Esophagus muscularis mucosa (tissue), 4 donors: ENCODE measurements around the gene TRERF1. TPM values are rescaled to one million over a fixed set of nuclear protein-coding genes. Genes with fewer than 3 reads are reported as not detected.

Experiments
- DNase-seq: peaks from one replicate; pipeline ENCODE4 v3.0.0-alpha.2; 2017; ENCODE audit errors: extremely low spot score
- H3K27ac ChIP-seq, 4 donors: fragments of 200-600 bp; sonication (generic); replicated peaks in 1 of 4; 1 replicate in 3 of 4; 2 replicates in 1 of 4; pipeline ENCODE4 v1.5.1; 2016 to 2019; ENCODE audit warnings: mild to moderate bottlenecking in 1 of 4
- H3K27me3 ChIP-seq, 4 donors: fragments of 200-600 bp; sonication (generic); one replicate each; pipeline versions ENCODE4 v1.5.1 to v1.6.0; 2016 to 2019
- H3K36me3 ChIP-seq, 4 donors: fragments of 200-600 bp; sonication (generic); one replicate each; pipeline ENCODE4 v1.5.1; 2016 to 2019
- H3K4me1 ChIP-seq, 4 donors: fragments of 200-600 bp; sonication (generic); one replicate each; pipeline ENCODE4 v1.5.1; 2016 to 2019
- H3K4me3 ChIP-seq, 4 donors: fragments of 200-600 bp; sonication (generic); 1 replicate in 2 of 4; 2 replicates in 2 of 4; pipeline ENCODE4 v1.5.1; 2016 to 2019; ENCODE audit warnings: mild to moderate bottlenecking in 4 of 4, moderate library complexity in 1 of 4
- H3K9me3 ChIP-seq, 4 donors: fragments of 200-600 bp; sonication (generic); 1 replicate in 3 of 4; 2 replicates in 1 of 4; pipeline ENCODE4 v1.5.1; 2016 to 2019
- CTCF ChIP-seq, 3 experiments: fragments of 200-600 bp in 2 of 3; fragments of 450-650 bp in 1 of 3; sonication (generic) in 2 of 3; IDR thresholded peaks; one replicate each; pipeline ENCODE4 v1.5.1; 2017 to 2019; ENCODE audit warnings: antibody characterized with exemption in 3 of 3, mild to moderate bottlenecking in 2 of 3, moderate library complexity in 1 of 3
- EP300 ChIP-seq: sonication (generic); formaldehyde crosslinking; IDR thresholded peaks from one replicate; pipeline ENCODE4 v1.6.1; 2017; ENCODE audit warnings: antibody characterized with exemption
- POLR2A ChIP-seq: fragments of 450-650 bp; IDR thresholded peaks from one replicate; pipeline ENCODE4 v1.6.1; 2017; ENCODE audit warnings: antibody characterized with exemption, moderate library complexity, mild to moderate bottlenecking, low read depth
- POLR2AphosphoS5 ChIP-seq, 2 donors: sonication (generic); formaldehyde crosslinking; IDR thresholded peaks; one replicate each; pipeline ENCODE4 v1.6.1; 2017; ENCODE audit warnings: antibody characterized with exemption in 2 of 2
- WGBS: methylation state at CpG from one replicate; pipeline ENCODE4 v1.1.5; 2018; 5-methylcytosine and 5-hydroxymethylcytosine counted together
- intact Hi-C: fragments of 100-400 bp; cut with DNase I; formaldehyde crosslinking; loops from one replicate; pipeline ENCODE4 v1.15.1; 2023
- total RNA-seq, 4 donors: library from RNA; depleted of rRNA; stranded (reverse); fragments of >200 nt; gene quantifications; one replicate each; pipeline versions ENCODE4 v1.1.0 to v1.2.1, GENCODE V29; 2016

The TRERF1 gene
- total RNA-seq, 4 donors from 2014 or later, result 4.6 to 8.6 (median 6.4) TPM

DNA sequence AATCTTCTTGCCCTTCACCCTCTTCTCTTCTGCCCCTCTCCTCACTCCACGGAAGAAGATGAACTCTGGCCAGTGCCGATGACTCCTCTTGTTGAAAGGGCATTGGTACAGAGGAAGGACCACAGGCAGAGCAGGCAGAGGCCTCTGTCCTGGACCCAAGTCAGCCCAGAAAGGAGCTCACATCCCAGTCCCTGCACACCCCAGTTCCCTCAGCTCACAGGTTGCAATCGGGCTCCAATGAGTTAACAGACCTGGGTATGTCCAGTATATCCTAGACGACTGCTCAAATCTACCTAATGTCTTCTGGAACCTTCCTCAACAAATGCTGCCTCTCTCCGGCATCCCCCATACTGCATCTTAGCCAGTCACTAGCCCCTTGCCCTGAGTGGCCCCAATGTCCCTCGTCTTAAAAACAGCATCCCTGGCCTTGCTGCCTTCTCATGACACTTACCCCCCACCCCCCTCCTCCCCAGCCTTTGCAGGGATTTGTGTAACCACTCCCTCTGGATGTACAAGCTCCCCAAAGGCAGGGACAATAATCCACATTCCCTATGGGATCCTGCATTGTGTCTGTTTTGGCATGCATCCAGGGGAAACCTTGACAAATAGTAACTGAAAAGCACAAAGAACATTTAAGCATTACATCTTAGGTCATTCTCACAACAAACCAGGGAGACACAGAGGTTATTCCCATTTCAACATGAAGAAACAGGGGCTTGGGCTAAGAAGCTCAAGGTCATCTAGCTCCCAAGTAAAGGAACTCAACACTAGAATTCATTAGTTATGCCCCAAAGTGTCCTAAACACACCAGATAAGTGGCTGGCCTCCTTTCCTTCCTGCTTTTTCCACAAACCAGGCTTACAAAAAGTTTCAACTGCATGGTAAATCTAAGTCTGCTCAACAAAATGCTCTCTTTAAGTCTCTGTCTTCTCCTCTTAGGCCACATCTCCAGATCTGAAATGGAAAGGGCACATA lies 45.1 kb downstream of the TRERF1 start:
- 80% methylated on average over 6 of the region's 6 CpGs for WGBS
- Histone ChIP-seq H3K27me3 (no peaks in the 10 kb centered on the region), H3K4me3 (no peak overlapping the region), H3K4me1 (peaks cover 19 to 36% (median 26%) of the 10 kb centered on the region in 4 donors), H3K27ac (peak overlapping the region in 3 of 4 donors; percentile 2 to 33 (median 29)), H3K9me3 (no peaks in the 10 kb centered on the region), H3K36me3 (no peaks in the 10 kb centered on the region)
- intact Hi-C loops, result no loop called here
- TF ChIP-seq EP300, result no peak
- no peak for TF ChIP-seq POLR2A
- no peak for DNase-seq

- WGBS, result 70% methylated on average over 2 of the region's 2 CpGs
- Histone ChIP-seq H3K27ac (peak overlapping the region; percentile 2 to 53 (median 40)), H3K27me3 (no peaks in the 10 kb centered on the region), H3K36me3 (no peaks in the 10 kb centered on the region), H3K4me1 (peaks cover 19 to 33% (median 24%) of the 10 kb centered on the region in 4 donors), H3K4me3 (no peak overlapping the region), H3K9me3 (no peaks in the 10 kb centered on the region)
- no peak for DNase-seq
- TF ChIP-seq POLR2A (no peak), EP300 (no peak), POLR2AphosphoS5 (IDR thresholded peaks at IDR 0.05) (no peak), CTCF (IDR thresholded peaks at IDR 0.05) (no peak)
- intact Hi-C loops, result no loop called here
Measured at GRCh38 chr6:42405021-42405420, 46.7 kb downstream of the TRERF1 start.

DNA sequence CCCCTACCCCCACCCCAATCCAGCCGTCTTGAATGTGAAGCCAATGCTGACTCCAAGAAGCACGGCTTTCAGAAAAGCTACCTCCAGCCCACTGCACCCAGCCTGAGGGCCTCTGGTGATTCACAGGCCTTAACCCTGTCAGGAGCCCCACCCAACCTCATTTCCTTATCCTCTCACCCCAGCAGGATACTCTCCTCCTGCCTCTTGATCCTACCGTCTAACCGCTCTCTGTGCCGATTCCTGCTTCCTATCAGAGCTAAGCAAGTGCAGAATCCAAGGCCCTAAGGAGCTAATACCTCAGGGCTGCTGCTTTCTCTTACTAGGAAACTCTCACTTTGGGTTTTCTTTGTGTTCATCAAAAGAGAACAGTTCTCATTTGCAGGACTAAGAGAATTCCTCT lies 47.2 kb downstream of the TRERF1 start:
- H3K4me3 ChIP-seq, result no peak overlapping the region
- H3K36me3 ChIP-seq, result no peaks in the 10 kb centered on the region
- TF ChIP-seq POLR2A (no peak), CTCF (IDR thresholded peaks at IDR 0.05) (no peak), POLR2AphosphoS5 (IDR thresholded peaks at IDR 0.05) (no peak), EP300 (no peak)
- 49% methylated on average over 5 of the region's 5 CpGs for WGBS
- H3K9me3 ChIP-seq, result no peaks in the 10 kb centered on the region
- DNase-seq, result no peak
- no peaks in the 10 kb centered on the region for H3K27me3 ChIP-seq
- intact Hi-C loops, result no loop called here
- H3K4me1 ChIP-seq, result peaks cover 19 to 33% (median 24%) of the 10 kb centered on the region in 4 donors
- peak overlapping the region; percentile 2 to 53 (median 40) for H3K27ac ChIP-seq

GRCh38 chr6:42403831-42404230 lies 47.9 kb downstream of the TRERF1 start:
- no peaks in the 10 kb centered on the region for H3K9me3 ChIP-seq
- no peak overlapping the region for H3K4me3 ChIP-seq
- no peaks in the 10 kb centered on the region for H3K27me3 ChIP-seq
- H3K27ac ChIP-seq, result peak overlapping the region; percentile 2 to 53 (median 40)
- no peak for DNase-seq
- H3K36me3 ChIP-seq, result no peaks in the 10 kb centered on the region
- peaks cover 19 to 33% (median 24%) of the 10 kb centered on the region in 4 donors for H3K4me1 ChIP-seq
- TF ChIP-seq POLR2AphosphoS5 (IDR thresholded peaks at IDR 0.05), result no peak
- no peak for TF ChIP-seq POLR2A
- TF ChIP-seq CTCF (IDR thresholded peaks at IDR 0.05), result no peak
- TF ChIP-seq EP300, result no peak
- intact Hi-C loops, result no loop called here
- WGBS, result 97% methylated on average over 5 of the region's 5 CpGs

GRCh38 chr6:42403421-42403820 lies 48.3 kb downstream of the TRERF1 start:
- no peaks in the 10 kb centered on the region for H3K9me3 ChIP-seq
- H3K27me3 ChIP-seq, result no peaks in the 10 kb centered on the region
- H3K4me3 ChIP-seq, result no peak overlapping the region
- no peaks in the 10 kb centered on the region for H3K36me3 ChIP-seq
- DNase-seq, result no peak
- WGBS, result 96% methylated on average over 4 of the region's 7 CpGs
- TF ChIP-seq POLR2AphosphoS5 (IDR thresholded peaks at IDR 0.05), result no peak
- no peak for TF ChIP-seq POLR2A
- TF ChIP-seq CTCF (IDR thresholded peaks at IDR 0.05), result no peak
- TF ChIP-seq EP300, result no peak
- H3K4me1 ChIP-seq, result peaks cover 19 to 33% (median 24%) of the 10 kb centered on the region in 4 donors
- intact Hi-C loops, result no loop called here
- H3K27ac ChIP-seq, result peak overlapping the region in 2 of 4 donors; percentile 50 to 53
